GM18861 (cell line): ENCODE results near the gene SLC35A5.
A peak's percentile ranks its signal among the peaks of the same experiment; 100 is the strongest.
"Not testable (repeated sequence)": the region's sequence is repeated elsewhere in the genome, so short reads cannot be mapped to it uniquely, and the experiment has no call there.

Source experiments
- ATAC-seq: cut with Tn5 transposase; IDR thresholded peaks from one replicate; pipeline ENCODE4 v1.9.1; 2021; ENCODE audit not compliant: unreplicated experiment

The SLC35A5 gene, protein sequence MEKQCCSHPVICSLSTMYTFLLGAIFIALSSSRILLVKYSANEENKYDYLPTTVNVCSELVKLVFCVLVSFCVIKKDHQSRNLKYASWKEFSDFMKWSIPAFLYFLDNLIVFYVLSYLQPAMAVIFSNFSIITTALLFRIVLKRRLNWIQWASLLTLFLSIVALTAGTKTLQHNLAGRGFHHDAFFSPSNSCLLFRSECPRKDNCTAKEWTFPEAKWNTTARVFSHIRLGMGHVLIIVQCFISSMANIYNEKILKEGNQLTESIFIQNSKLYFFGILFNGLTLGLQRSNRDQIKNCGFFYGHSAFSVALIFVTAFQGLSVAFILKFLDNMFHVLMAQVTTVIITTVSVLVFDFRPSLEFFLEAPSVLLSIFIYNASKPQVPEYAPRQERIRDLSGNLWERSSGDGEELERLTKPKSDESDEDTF

GRCh38 chr3:112561734-112562529 is at the start of gene SLC35A5, which contains the start of gene ATG3:
Gene SLC35A5 (plus strand): TSS chr3:112562045. CDS start chr3:112563404, 1,359 bp downstream.
Gene ATG3 (minus strand): TSS chr3:112561962. CDS start chr3:112561528, 434 bp downstream.
- ATAC-seq = peak; percentile 81

GRCh38 chr3:112512320-112512719 is 49.5 kb upstream of the SLC35A5 start:
- no peak for ATAC-seq

DNA sequence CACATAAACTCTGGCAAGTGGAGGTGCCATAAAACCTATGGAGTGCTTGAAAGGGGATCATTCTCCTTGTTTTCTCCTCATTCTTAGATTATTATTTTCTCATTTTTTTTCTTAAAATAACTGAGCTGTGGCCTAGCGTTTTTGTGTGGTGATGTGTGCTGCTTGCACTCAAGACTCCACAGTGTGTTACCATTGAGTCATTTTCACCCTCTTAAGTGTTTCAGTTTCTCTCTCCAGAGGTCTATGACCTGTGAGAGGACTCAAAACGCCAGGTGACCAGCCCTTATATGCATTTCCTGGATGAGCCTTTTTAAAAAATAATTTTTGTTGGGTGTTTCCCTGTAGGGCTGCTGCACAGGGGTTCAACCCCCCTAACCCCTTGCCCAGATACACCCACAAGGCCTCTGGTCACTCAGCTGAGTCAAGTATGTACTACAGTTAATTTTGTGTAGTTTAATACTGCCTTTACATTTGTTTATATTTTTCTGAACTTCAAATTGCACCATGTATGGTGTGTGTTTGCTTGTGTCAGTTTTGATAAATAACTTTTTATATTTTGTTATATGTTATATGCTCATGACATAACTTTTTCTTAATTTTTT is 47.2 kb upstream of the SLC35A5 start:
- peak; percentile 99 for ATAC-seq

DNA sequence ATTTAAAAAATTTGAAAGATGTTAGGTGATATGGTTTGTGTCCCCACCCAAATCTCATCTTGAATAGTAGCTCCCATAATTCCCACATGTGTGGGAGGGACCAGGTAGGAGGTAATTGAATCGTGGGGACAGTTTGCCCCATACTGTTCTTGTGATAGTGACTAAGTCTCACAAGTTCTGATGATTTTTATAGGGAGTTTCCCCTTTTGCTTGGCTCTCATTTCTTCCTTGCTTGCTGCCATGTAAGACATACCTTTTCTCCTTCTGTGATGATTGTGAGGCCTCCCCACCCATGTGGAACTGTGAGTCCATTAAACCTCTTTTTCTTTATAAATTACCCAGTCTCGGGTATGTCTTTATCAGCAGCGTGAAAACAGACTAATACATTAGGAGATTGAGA is 42.9 kb upstream of the SLC35A5 start:
- ATAC-seq = not testable (repeated sequence)

- ATAC-seq = peak; percentile 45
Measured at GRCh38 chr3:112519424-112520001, 42.3 kb upstream of the SLC35A5 start.

DNA sequence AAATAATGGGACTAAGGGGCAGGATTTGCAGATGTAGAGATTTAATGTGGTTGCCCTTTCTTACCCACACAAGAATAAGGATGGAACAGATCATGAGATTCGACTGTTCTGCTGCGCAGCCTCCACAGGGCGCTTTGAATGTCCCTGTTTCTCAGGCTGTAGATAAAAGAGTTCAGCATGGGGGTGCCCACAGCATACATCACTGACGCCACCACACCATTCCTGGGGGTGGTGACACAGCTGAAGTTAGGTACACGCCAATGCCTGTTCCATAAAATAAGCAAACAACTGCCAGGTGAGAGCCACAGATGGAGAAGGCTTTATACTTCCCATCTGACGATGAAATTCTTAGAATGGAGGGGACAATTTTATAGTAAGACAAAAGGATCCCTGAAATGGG is 37.7 kb upstream of the SLC35A5 start:
- not testable (repeated sequence) for ATAC-seq

DNA sequence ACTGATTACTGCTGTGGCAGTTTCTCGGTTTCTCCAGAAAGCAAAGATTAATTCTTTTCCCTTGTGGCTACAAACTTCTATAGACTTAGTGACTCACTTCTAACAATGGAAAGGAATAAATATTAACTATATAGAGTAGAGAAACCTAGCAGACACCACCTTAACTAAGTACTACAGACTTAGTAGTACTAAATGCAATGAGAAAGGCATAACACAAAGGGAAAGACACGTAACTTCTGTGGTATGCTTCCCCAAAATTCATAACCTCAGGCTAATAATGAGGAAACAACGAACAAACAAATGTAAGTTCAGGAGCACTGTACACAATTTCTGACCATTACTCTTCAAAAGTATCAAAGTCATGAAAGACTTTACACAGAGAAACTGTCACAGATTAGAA is 31.3 kb upstream of the SLC35A5 start:
- no peak for ATAC-seq

- ATAC-seq = no peak
Measured at GRCh38 chr3:112531358-112531781, 30.5 kb upstream of the SLC35A5 start.

DNA sequence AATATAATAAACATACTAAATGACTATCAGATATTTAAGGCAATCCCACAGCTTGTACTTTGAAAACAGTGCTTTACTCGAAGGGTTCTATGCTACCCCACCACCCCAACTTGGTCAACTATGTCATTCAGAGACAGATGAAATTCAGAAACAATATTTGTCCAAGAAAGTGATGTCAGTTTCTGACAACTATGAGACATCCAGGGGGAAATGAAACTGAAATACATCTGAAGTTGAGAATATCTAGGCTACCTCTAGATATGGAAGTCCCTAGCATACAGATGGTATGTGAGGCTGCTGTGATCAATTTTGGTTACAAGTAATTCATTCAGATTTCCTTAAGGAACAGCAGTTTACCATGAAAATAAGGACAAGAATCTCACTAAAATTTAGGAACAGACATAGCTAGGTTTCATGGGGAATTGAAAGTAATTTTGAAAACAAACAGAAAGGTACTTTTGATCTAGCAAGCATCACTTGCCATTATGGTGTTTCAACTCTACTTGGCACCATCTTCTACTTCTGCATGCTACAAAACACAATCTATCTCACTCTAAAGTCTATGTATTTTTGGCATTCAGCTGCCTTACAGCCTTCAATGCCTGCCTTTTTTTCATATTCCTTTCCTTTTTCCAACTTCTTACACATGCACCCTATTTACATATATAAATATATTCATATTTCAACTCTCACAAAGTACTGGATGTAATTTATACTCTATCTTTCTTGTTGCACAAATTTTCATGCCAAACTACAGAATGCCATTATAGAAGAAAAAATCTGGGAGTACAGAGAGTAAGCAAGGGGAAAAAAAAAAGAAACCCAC is 21.8 kb upstream of the SLC35A5 start:
- peak; percentile 77 for ATAC-seq

DNA sequence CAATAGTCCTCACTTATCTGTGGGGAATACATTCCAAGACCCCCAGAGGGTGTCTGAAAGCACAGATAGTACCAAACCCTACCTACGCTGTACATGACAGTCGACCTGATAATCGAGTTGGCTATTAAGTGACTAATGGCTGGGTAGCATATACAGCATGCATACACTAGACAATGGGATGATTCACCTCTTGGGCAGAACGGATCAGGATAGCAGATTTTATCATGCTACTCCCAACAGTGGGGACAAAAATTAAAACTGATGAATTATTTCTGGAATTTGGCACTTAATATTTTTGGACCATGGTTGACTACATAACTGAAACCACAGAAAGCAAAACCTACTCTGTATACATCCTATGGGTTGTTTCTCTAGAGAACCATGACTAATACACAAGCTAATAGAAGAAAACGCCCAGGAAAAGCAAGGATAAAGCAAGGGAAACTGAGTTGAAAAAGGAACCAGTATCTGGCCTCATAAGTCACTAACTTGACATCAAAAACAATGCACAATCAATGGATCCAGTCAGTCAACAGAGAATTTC is 15.6 kb upstream of the SLC35A5 start:
- ATAC-seq = no peak

DNA sequence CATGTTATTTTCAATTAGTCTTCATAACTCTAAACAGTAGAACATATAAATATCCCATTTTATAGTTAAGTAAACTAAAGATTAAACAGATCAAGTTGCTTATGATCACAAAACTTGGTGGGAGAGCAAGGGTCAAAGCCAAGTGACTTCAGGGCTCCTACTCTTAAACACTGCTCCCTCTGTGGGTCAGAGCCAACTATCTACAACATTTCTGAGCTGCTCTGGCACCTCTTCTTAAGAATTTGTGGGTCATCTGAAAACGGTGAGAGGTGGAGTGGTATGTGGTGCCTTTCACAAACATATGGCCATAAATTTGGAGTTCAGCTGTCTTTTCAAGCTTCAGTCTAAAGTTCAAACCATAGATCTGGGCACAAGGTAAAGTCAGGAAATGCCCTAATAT is 11.0 kb upstream of the SLC35A5 start:
- no peak for ATAC-seq

DNA sequence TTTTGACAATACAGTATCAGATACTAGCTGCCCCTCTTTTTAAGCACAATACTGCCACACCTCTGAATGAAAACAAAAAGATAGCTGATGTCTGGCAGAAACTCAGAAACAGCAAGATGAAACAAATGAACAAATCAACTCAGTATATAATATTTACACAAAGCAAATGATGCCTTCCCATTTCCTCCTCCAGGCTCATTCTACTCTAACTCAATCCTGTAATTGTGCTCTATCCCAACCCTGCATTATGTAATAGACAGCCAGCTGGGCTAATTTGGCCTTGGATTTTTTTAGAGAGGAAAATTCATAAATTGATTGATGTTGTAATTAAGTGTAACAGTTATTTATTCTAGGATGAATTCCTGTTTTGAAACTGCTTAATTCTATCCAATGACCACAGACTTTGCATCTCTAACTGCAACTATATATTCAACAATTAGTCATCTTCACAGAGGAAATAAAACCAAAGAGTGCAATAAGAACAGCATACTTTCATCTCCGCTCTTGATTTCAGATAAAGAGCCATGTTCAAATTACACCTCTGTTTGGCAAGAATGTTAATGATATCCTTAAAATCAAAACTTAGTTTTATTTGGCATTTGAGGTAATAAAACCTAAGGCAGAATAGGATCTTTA is 6.2 kb upstream of the SLC35A5 start:
- no peak for ATAC-seq

- no peak for ATAC-seq
Measured at GRCh38 chr3:112557976-112558375, 3.9 kb upstream of the SLC35A5 start.

DNA sequence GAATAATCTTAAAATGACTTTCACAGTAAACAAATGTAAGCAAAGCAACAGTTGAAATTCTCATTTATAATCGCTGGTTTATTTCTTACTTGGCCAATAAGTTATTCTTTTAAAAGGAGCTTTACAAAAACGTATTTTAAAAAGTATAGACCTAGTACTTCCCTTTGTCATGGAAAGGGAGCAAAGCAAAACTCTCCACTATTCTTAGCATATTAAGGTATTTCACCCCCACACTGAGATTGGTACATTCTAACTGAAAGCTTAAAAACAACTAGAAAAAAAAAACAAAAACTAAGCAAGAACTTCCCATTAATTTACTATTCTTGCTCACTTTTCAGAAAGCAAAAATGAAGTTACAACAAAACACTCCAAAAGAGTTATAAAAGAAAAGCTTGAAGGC is 1.5 kb upstream of the SLC35A5 start:
- no peak for ATAC-seq

GRCh38 chr3:112560721-112561483 is 943 bp upstream of the SLC35A5 start:
- peak; percentile 23 for ATAC-seq

DNA sequence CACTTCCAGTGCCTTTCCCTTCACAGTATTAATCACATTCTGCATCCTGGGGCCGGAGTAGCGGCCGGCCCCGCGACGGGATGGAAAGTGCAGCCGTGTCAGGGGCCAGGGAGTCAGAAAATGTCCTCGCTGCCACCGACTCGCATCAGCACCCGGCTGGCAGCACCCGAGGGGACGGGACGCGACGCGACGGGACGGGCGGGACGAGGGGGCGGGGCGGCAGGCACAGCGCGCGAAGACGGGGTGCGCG is 436 bp upstream of the SLC35A5 start:
- ATAC-seq = peak; percentile 26

GRCh38 chr3:112564247-112564939 is 2.5 kb downstream of the SLC35A5 start:
- ATAC-seq = not testable (repeated sequence)

DNA sequence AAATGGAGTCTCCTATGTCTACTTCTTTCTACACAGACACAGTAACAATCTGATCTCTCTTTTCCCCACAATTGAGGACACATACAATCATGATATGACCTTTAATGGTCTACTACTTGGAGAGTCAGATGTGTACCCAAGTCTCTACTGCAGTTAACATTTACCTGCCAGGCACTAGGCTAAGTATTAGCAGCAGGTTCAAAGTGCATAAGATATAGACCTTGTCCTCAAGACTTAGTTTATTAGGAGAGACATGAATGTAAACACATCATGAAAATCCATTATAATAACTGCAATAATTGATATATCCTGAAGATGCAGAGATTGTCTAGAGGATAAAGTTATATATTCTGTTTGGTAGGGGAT is 3.1 kb downstream of the SLC35A5 start:
- ATAC-seq = no peak

DNA sequence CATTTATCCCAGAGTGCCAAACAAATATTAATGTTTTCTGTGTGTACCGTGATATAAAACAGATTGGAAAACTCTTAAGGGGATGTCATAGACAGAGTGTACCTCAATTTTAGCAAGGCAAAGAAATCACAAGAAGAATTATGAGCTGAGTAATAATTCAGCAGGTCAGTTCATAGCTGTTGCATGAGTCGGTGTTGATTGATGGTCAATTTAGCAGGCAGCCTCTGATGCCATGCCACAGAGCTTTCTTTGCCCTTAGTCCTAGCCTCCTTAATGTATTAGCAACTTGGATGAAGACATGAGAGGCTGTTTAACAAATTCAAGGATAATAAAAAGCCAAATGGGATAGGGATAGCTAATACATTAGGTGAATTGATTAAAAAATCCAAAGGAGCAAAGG is 6.8 kb downstream of the SLC35A5 start:
- ATAC-seq = no peak
